IPS-18c (cell line): ENCODE measurements around the gene MYL6.

Experiments
- H3K4me3 ChIP-seq: 2 replicates; pipeline ENCODE4 v1.7.0; 2013; ENCODE audit warnings: low read depth, mild to moderate bottlenecking, low read length, moderate library complexity; ENCODE audit not compliant: insufficient read depth
- H3K9me3 ChIP-seq: one replicate; pipeline ENCODE4 v1.6.1; 2013; ENCODE audit warnings: mild to moderate bottlenecking, low read length, moderate library complexity; ENCODE audit not compliant: control insufficient read depth, insufficient read depth

The MYL6 gene

GRCh38 chr12:56127888-56128669 is 30.1 kb upstream of the MYL6 start, which contains the start of gene ESYT1:
Gene ESYT1, plus strand, starts transcription at chr12:56128267. Its CDS starts 53 bp downstream, at chr12:56128320.
- peak within 1 kb of the TSS; percentile 83 for H3K4me3 ChIP-seq

GRCh38 chr12:56128670-56129205 is 29.4 kb upstream of the MYL6 start:
- H3K9me3 ChIP-seq: no peaks in the 10 kb centered on the region
- peak overlapping the region; percentile 83 for H3K4me3 ChIP-seq

More at GRCh38 chr12:56127888-56128669, 30.1 kb upstream of the MYL6 start, which contains the start of gene ESYT1:
- H3K9me3 ChIP-seq: no peaks in the 10 kb centered on the region

GRCh38 chr12:56129206-56129941 is 28.8 kb upstream of the MYL6 start:
- peak overlapping the region; percentile 83 for H3K4me3 ChIP-seq
- no peaks in the 10 kb centered on the region for H3K9me3 ChIP-seq

GRCh38 chr12:56129942-56130495 is 28.1 kb upstream of the MYL6 start:
- peak overlapping the region; percentile 83; the same call in 1 of the 2 replicates for H3K4me3 ChIP-seq
- H3K9me3 ChIP-seq: no peaks in the 10 kb centered on the region

GRCh38 chr12:56130876-56131275 is 27.3 kb upstream of the MYL6 start:
- no peaks in the 10 kb centered on the region for H3K9me3 ChIP-seq
- no peak overlapping the region for H3K4me3 ChIP-seq

GRCh38 chr12:56134897-56135296 is 23.3 kb upstream of the MYL6 start:
- no peak overlapping the region for H3K4me3 ChIP-seq
- H3K9me3 ChIP-seq: peaks cover 2% of the 10 kb centered on the region

- Histone ChIP-seq H3K9me3 (peaks cover 2% of the 10 kb centered on the region), H3K4me3 (no peak overlapping the region)
These were observed 20.1 kb upstream of the MYL6 start for GRCh38 chr12:56137853-56138571.

- no peak overlapping the region for H3K4me3 ChIP-seq
- H3K9me3 ChIP-seq: peaks cover 2% of the 10 kb centered on the region
These were observed 16.0 kb upstream of the MYL6 start for GRCh38 chr12:56141946-56142784.

GRCh38 chr12:56143217-56143616 is 14.9 kb upstream of the MYL6 start:
- no peak overlapping the region for H3K4me3 ChIP-seq
- H3K9me3 ChIP-seq: no peaks in the 10 kb centered on the region

- Histone ChIP-seq H3K9me3 (no peaks in the 10 kb centered on the region), H3K4me3 (no peak overlapping the region)
These were observed 14.3 kb upstream of the MYL6 start for GRCh38 chr12:56143870-56144269.

GRCh38 chr12:56145217-56145616 is 12.9 kb upstream of the MYL6 start:
- Histone ChIP-seq H3K9me3 (no peaks in the 10 kb centered on the region), H3K4me3 (no peak overlapping the region)

- no peak overlapping the region for H3K4me3 ChIP-seq
- H3K9me3 ChIP-seq: no peaks in the 10 kb centered on the region
These were observed 11.4 kb upstream of the MYL6 start for GRCh38 chr12:56146492-56147460.

GRCh38 chr12:56150563-56150962 is 7.6 kb upstream of the MYL6 start:
- no peak overlapping the region for H3K4me3 ChIP-seq
- H3K9me3 ChIP-seq: no peaks in the 10 kb centered on the region

- H3K4me3 ChIP-seq: peak overlapping the region; percentile 65
- H3K9me3 ChIP-seq: no peaks in the 10 kb centered on the region
These were observed 6.5 kb upstream of the MYL6 start for GRCh38 chr12:56151672-56152131.

- no peaks in the 10 kb centered on the region for H3K9me3 ChIP-seq
- H3K4me3 ChIP-seq: peak within 1 kb of the TSS; percentile 65
These were observed 5.9 kb upstream of the MYL6 start, which contains the start of gene MYL6B for GRCh38 chr12:56152132-56152755. Gene MYL6B, plus strand, starts transcription at chr12:56152587. Its CDS starts 1,332 bp downstream, at chr12:56153919.
